Endothelial cell (in vitro differentiated cells): ENCODE results near the gene SLC9A9. TPM values are rescaled to one million over a fixed set of nuclear protein-coding genes. Genes with fewer than 3 reads are reported as not detected.

ENCODE experiments used
- DNase-seq: peaks from one replicate; pipeline ENCODE4 v3.0.0; 2021; ENCODE audit warnings: low spot score
- H3K27ac Mint-ChIP-seq: one replicate; pipeline ENCODE4 v1.8.0; 2021; ENCODE audit warnings: mixed read lengths, inconsistent platforms; ENCODE audit not compliant: unreplicated experiment
- H3K27me3 Mint-ChIP-seq: one replicate; pipeline ENCODE4 v1.8.0; 2021; ENCODE audit warnings: mild to moderate bottlenecking, moderate library complexity, mixed read lengths, inconsistent platforms; ENCODE audit not compliant: unreplicated experiment
- H3K36me3 Mint-ChIP-seq: one replicate; pipeline ENCODE4 v1.8.0; 2021; ENCODE audit warnings: mild to moderate bottlenecking, low read depth, mixed read lengths, inconsistent platforms; ENCODE audit not compliant: unreplicated experiment
- H3K4me1 Mint-ChIP-seq: one replicate; pipeline ENCODE4 v1.8.0; 2021; ENCODE audit warnings: mild to moderate bottlenecking, mixed read lengths, inconsistent platforms; ENCODE audit not compliant: unreplicated experiment
- H3K4me3 Mint-ChIP-seq: one replicate; pipeline ENCODE4 v1.8.0; 2021; ENCODE audit warnings: mild to moderate bottlenecking, mixed read lengths, inconsistent platforms; ENCODE audit not compliant: unreplicated experiment
- H3K9me3 Mint-ChIP-seq: one replicate; pipeline ENCODE4 v1.8.0; 2021; ENCODE audit warnings: mixed read lengths, inconsistent platforms; ENCODE audit not compliant: unreplicated experiment
- total RNA-seq: library from RNA; stranded (reverse); fragmentation: NEBNext Ultra II Directional; extraction: Animal tissue kit (Norgen Biotek cat#: 25700); gene quantifications from one replicate; pipeline ENCODE4 v1.2.1, GENCODE V29; 2021; ENCODE audit not compliant: unreplicated experiment
- TF ChIP-seq, protein P1 (sequence below): fragments of 200-600 bp; sonication (generic); IDR thresholded peaks from one replicate; pipeline ENCODE4 v1.5.0; 2021; ENCODE audit warnings: antibody characterized with exemption; ENCODE audit not compliant: unreplicated experiment

SLC9A9 gene
- total RNA-seq, 1 donor from 2014 or later = 7.9 TPM

DNA sequence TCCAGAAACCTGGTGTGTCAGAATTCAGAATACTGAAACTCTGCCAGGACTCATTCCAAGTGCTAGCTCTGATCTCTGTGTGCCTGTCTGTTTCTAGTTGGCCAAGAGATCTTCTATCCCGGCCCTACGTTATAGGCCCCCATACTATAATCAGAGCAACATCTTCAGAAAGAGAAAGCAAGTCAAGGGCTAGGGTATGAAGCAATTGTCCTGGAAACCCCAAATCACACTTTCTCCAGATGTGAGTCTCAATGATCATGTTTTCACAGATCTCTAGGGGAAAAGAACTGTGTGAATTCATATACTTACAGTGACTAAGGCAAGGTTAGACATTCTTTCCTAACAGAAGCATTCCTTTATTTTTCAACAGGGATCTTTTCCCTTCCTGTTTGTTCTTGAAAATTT is 309.7 kb downstream of the SLC9A9 start:
- TF ChIP-seq, protein P1, sequence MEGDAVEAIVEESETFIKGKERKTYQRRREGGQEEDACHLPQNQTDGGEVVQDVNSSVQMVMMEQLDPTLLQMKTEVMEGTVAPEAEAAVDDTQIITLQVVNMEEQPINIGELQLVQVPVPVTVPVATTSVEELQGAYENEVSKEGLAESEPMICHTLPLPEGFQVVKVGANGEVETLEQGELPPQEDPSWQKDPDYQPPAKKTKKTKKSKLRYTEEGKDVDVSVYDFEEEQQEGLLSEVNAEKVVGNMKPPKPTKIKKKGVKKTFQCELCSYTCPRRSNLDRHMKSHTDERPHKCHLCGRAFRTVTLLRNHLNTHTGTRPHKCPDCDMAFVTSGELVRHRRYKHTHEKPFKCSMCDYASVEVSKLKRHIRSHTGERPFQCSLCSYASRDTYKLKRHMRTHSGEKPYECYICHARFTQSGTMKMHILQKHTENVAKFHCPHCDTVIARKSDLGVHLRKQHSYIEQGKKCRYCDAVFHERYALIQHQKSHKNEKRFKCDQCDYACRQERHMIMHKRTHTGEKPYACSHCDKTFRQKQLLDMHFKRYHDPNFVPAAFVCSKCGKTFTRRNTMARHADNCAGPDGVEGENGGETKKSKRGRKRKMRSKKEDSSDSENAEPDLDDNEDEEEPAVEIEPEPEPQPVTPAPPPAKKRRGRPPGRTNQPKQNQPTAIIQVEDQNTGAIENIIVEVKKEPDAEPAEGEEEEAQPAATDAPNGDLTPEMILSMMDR = no peak
- no peak overlapping the region for H3K27ac Mint-ChIP-seq
- no peaks in the 10 kb centered on the region for H3K9me3 Mint-ChIP-seq
- H3K36me3 Mint-ChIP-seq = no peaks in the 10 kb centered on the region
- no peaks in the 10 kb centered on the region for H3K27me3 Mint-ChIP-seq
- no peak for DNase-seq
- no peak overlapping the region for H3K4me3 Mint-ChIP-seq
- H3K4me1 Mint-ChIP-seq = no peaks in the 10 kb centered on the region

DNA sequence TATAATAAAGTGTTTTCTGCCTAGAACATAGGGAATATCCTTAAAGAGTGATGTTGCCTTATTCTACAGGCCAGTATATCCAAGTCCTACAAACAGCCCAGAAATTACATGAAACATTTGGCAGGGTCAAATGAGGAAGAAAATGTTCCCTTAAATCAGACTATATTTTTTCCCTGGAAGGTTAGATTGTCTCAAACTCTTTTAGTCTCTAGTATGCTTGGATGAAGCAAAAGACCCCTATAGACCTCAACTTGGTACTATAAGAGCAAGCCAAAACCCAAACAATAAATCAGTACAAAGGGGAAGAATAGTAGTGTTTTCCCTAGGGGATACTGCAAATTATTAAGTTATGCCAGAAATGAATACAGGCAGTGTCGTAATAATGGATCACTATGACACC is 310.2 kb downstream of the SLC9A9 start:
- no peaks in the 10 kb centered on the region for H3K4me1 Mint-ChIP-seq
- H3K4me3 Mint-ChIP-seq = no peak overlapping the region
- H3K27ac Mint-ChIP-seq = no peak overlapping the region
- no peaks in the 10 kb centered on the region for H3K27me3 Mint-ChIP-seq
- H3K36me3 Mint-ChIP-seq = no peaks in the 10 kb centered on the region
- DNase-seq = no peak
- H3K9me3 Mint-ChIP-seq = no peaks in the 10 kb centered on the region
- TF ChIP-seq, protein P1 = no peak

DNA sequence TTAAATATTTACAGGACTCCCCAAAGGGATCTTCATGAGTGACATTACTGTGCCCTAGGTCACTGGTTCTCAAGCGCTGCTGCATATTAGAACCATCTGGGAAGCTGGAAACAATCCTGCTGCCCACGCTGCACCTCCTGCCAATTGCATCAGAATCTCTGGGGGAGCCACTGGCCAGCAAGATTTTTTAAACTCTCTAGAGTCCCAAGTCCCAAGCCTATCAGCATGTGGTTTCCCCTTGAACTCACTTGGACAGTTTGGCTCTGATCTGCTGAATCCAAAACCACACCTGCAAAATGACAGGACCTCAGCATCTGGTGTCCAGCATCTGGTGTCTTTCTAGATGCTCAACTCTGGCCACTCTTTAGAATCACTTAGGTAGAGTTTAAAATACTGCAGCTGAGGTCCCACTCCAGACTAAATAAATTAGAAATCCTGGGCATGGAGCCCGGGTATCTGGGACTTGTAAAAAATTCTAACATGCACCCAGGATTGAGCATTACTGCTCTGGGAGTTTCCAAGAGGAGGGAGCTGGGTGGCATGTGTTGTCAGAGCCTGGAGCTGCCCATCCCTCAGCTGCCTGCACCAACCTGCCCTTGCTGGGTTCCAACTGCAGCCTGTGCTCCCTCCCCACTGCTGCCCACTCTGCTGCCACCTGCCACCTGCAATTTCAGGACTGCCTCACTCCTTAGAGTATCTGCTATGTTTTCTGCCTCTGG is 311.3 kb downstream of the SLC9A9 start:
- no peak overlapping the region for H3K27ac Mint-ChIP-seq
- TF ChIP-seq, protein P1 = no peak
- DNase-seq = no peak
- no peak overlapping the region for H3K4me3 Mint-ChIP-seq
- no peaks in the 10 kb centered on the region for H3K4me1 Mint-ChIP-seq
- H3K36me3 Mint-ChIP-seq = no peaks in the 10 kb centered on the region
- no peaks in the 10 kb centered on the region for H3K27me3 Mint-ChIP-seq
- H3K9me3 Mint-ChIP-seq = no peaks in the 10 kb centered on the region

DNA sequence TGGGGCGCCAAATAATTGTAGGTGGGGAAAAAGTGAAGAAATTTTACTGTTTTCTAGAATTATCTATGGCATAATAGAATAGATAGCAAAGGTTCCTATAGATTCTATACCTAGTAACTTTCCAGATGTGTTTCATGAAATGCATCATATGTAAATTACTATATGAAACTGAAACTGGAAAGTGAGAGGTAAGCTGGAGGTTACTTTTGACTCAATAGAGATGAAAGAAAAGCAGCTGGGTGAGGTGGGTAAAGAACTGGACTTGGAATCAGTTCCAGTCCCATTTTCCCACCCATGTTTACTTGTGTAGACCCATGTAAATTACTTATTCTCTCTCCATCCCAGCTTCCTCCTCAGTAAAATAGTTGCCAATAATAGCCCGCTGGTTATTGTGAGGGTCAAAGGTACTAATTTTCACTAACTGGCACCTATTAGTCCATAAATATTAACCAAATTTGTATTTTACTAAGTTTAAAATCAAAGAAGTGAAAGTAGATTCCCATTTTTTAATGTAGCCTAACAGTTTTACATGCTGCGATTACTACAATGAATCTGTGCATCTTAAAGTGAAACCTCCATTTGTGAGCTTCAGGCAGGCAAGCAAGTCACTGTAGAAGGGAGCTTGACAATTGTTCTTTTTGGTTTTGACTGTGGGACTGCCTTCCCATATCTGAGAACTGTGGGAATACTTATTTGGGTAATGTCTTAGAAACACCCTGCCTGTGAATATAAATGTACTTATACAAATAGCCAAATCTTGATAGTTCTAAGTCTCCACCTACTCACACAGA is 312.1 kb downstream of the SLC9A9 start:
- Mint-ChIP-seq H3K4me3 (no peak overlapping the region), H3K36me3 (no peaks in the 10 kb centered on the region), H3K27me3 (no peaks in the 10 kb centered on the region), H3K9me3 (no peaks in the 10 kb centered on the region), H3K27ac (no peak overlapping the region), H3K4me1 (no peaks in the 10 kb centered on the region)
- no peak for DNase-seq
- TF ChIP-seq, protein P1 = no peak

DNA sequence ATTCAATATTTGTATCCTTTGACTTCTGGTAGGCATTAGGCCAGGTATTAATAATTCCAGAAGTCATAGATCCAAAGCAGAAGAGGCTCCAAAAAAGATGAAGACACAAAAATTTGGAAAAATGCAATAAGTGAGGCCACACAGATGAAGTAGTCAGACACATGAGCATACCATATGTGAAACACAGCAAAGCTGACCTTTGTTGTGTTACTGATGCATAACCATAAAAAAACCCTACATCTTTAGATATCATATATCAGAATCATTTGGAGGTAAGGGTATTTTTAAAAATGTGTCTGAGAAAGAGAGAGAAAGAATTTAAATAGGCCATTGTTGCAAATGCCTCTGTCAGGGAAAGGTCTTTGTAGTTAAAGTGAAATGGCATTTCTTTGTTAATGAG is 314.9 kb downstream of the SLC9A9 start:
- no peaks in the 10 kb centered on the region for H3K36me3 Mint-ChIP-seq
- no peaks in the 10 kb centered on the region for H3K4me1 Mint-ChIP-seq
- no peak overlapping the region for H3K27ac Mint-ChIP-seq
- TF ChIP-seq, protein P1 = no peak
- H3K9me3 Mint-ChIP-seq = no peaks in the 10 kb centered on the region
- no peaks in the 10 kb centered on the region for H3K27me3 Mint-ChIP-seq
- no peak overlapping the region for H3K4me3 Mint-ChIP-seq
- no peak for DNase-seq
